Breast epithelium (tissue), 3 donors: ENCODE measurements around the gene CERT1.

Experiments
- CTCF ChIP-seq, 3 donors: fragments of 450-650 bp; IDR thresholded peaks; one replicate each; pipeline ENCODE4 v1.5.1; 2016 to 2017; ENCODE audit warnings: antibody characterized with exemption in 3 of 3, mild to moderate bottlenecking in 3 of 3, moderate library complexity in 3 of 3
- POLR2A ChIP-seq: fragments of 450-650 bp; IDR thresholded peaks from one replicate; pipeline ENCODE4 v1.6.1; 2016; ENCODE audit warnings: antibody characterized with exemption, mild to moderate bottlenecking, moderate library complexity

- TF ChIP-seq CTCF (IDR thresholded peaks at IDR 0.05) (no peak), POLR2A (no peak)
These were observed 137.6 kb downstream of the CERT1 start for GRCh38 chr5:75373862-75374261.
